A673 (cell line): Measurements from ENCODE around the gene TMPRSS11B.

Source experiments
- EZH2 ChIP-seq: fragments of 200-600 bp; sonication (generic); IDR thresholded peaks from 2 replicates; pipeline ENCODE4 v1.6.1; 2017; ENCODE audit warnings: borderline replicate concordance, low read depth, mild to moderate bottlenecking, mixed read lengths, antibody characterized with exemption, low read length; ENCODE audit not compliant: poor library complexity, severe bottlenecking
- TF ChIP-seq, protein P1 (sequence below): fragments of 300-800, 200-600 bp; sonication (generic); conservative IDR thresholded peaks from 2 replicates; pipeline ENCODE4 v1.5.1; 2017; ENCODE audit warnings: low read depth, mild to moderate bottlenecking, antibody characterized with exemption, low read length, moderate library complexity, mixed read lengths

DNA sequence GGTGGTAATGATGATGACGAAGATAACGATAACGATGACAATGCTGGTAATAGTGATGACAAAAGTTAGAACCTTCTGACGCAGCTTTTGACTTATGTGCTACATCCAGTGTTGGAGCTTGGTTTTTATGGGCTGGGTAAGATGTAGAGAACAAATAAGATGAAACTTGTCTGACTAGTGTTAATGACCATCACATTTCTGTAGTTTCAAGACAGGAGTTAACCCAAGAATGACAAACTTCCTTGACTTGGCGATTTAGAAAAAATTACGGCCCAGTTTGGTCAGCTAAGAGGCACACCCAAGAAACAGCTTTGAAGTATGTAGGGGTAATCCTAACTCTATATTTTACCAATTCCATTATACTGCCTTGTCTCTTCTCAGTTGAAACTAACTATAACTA lies at the start of gene TMPRSS11B:
- TF ChIP-seq, protein P1, sequence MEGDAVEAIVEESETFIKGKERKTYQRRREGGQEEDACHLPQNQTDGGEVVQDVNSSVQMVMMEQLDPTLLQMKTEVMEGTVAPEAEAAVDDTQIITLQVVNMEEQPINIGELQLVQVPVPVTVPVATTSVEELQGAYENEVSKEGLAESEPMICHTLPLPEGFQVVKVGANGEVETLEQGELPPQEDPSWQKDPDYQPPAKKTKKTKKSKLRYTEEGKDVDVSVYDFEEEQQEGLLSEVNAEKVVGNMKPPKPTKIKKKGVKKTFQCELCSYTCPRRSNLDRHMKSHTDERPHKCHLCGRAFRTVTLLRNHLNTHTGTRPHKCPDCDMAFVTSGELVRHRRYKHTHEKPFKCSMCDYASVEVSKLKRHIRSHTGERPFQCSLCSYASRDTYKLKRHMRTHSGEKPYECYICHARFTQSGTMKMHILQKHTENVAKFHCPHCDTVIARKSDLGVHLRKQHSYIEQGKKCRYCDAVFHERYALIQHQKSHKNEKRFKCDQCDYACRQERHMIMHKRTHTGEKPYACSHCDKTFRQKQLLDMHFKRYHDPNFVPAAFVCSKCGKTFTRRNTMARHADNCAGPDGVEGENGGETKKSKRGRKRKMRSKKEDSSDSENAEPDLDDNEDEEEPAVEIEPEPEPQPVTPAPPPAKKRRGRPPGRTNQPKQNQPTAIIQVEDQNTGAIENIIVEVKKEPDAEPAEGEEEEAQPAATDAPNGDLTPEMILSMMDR: no peak
- no peak for TF ChIP-seq EZH2
